Skeletal muscle satellite cell (primary cell): ENCODE measurements around the gene ARL15.

ENCODE experiments used
- H3K27me3 ChIP-seq: 2 replicates; pipeline ENCODE4 v1.7.0; 2013; ENCODE audit warnings: low read length; ENCODE audit not compliant: control insufficient read depth, insufficient read depth
- H3K36me3 ChIP-seq: 2 replicates; pipeline ENCODE4 v1.7.0; 2013; ENCODE audit warnings: mild to moderate bottlenecking, control low read depth, low read length; ENCODE audit not compliant: insufficient read depth
- H3K4me1 ChIP-seq: 2 replicates; pipeline ENCODE4 v1.7.0; 2013; ENCODE audit warnings: low read length; ENCODE audit not compliant: control insufficient read depth, insufficient read depth
- H3K4me2 ChIP-seq: 2 replicates; pipeline ENCODE4 v1.7.0; 2013; ENCODE audit warnings: mild to moderate bottlenecking, low read length
- H3K4me3 ChIP-seq: 2 replicates; pipeline ENCODE4 v1.7.0; 2013; ENCODE audit warnings: low read length
- H3K9ac ChIP-seq: 2 replicates; pipeline ENCODE4 v1.7.0; 2013; ENCODE audit warnings: mild to moderate bottlenecking, low read depth, low read length, moderate library complexity
- H3K9me3 ChIP-seq: replicated peaks from 2 replicates; pipeline ENCODE4 v1.7.0; 2013; ENCODE audit warnings: mild to moderate bottlenecking, control low read depth, low read length

The ARL15 gene

GRCh38 chr5:54301220-54301619 lies 9.2 kb downstream of the ARL15 start:
- Histone ChIP-seq H3K4me2 (no peak overlapping the region), H3K36me3 (no peaks in the 10 kb centered on the region), H3K27me3 (no peaks in the 10 kb centered on the region), H3K9me3 (no peaks in the 10 kb centered on the region), H3K4me1 (peaks cover 8% of the 10 kb centered on the region), H3K9ac (no peak overlapping the region), H3K4me3 (no peak overlapping the region)

GRCh38 chr5:54298947-54299346 lies 11.4 kb downstream of the ARL15 start:
- Histone ChIP-seq H3K4me1 (peaks cover 15% of the 10 kb centered on the region), H3K4me2 (no peak overlapping the region), H3K36me3 (no peaks in the 10 kb centered on the region), H3K9ac (no peak overlapping the region), H3K4me3 (no peak overlapping the region), H3K9me3 (no peaks in the 10 kb centered on the region), H3K27me3 (no peaks in the 10 kb centered on the region)

- Histone ChIP-seq H3K36me3 (no peaks in the 10 kb centered on the region), H3K9me3 (no peaks in the 10 kb centered on the region), H3K4me2 (no peak overlapping the region), H3K4me1 (peaks cover 9% of the 10 kb centered on the region), H3K4me3 (no peak overlapping the region), H3K9ac (no peak overlapping the region), H3K27me3 (no peaks in the 10 kb centered on the region)
Observed at GRCh38 chr5:54296386-54296785, 14.0 kb downstream of the ARL15 start.

- Histone ChIP-seq H3K4me3 (no peak overlapping the region), H3K9ac (no peak overlapping the region), H3K4me2 (no peak overlapping the region), H3K9me3 (no peaks in the 10 kb centered on the region), H3K36me3 (no peaks in the 10 kb centered on the region), H3K4me1 (peaks cover 9% of the 10 kb centered on the region), H3K27me3 (no peaks in the 10 kb centered on the region)
Observed at GRCh38 chr5:54295651-54296276, 14.6 kb downstream of the ARL15 start.

GRCh38 chr5:54294097-54294667 lies 16.2 kb downstream of the ARL15 start:
- no peak overlapping the region for H3K4me2 ChIP-seq
- no peaks in the 10 kb centered on the region for H3K27me3 ChIP-seq
- H3K36me3 ChIP-seq = no peaks in the 10 kb centered on the region
- H3K9ac ChIP-seq = no peak overlapping the region
- H3K4me1 ChIP-seq = peaks cover 9% of the 10 kb centered on the region
- H3K4me3 ChIP-seq = no peak overlapping the region
- H3K9me3 ChIP-seq = no peaks in the 10 kb centered on the region

GRCh38 chr5:54292866-54293265 lies 17.5 kb downstream of the ARL15 start:
- Histone ChIP-seq H3K9me3 (no peaks in the 10 kb centered on the region), H3K9ac (no peak overlapping the region), H3K27me3 (no peaks in the 10 kb centered on the region), H3K4me2 (no peak overlapping the region), H3K36me3 (no peaks in the 10 kb centered on the region), H3K4me1 (peaks cover 9% of the 10 kb centered on the region), H3K4me3 (no peak overlapping the region)

GRCh38 chr5:54291498-54291897 lies 18.9 kb downstream of the ARL15 start:
- Histone ChIP-seq H3K4me2 (no peak overlapping the region), H3K4me3 (no peak overlapping the region), H3K9ac (no peak overlapping the region), H3K9me3 (no peaks in the 10 kb centered on the region), H3K27me3 (no peaks in the 10 kb centered on the region), H3K4me1 (peaks cover 9% of the 10 kb centered on the region), H3K36me3 (no peaks in the 10 kb centered on the region)

GRCh38 chr5:54289769-54290168 lies 20.6 kb downstream of the ARL15 start:
- no peaks in the 10 kb centered on the region for H3K4me1 ChIP-seq
- no peaks in the 10 kb centered on the region for H3K27me3 ChIP-seq
- no peaks in the 10 kb centered on the region for H3K36me3 ChIP-seq
- H3K4me2 ChIP-seq = no peak overlapping the region
- H3K9ac ChIP-seq = no peak overlapping the region
- H3K9me3 ChIP-seq = no peaks in the 10 kb centered on the region
- no peak overlapping the region for H3K4me3 ChIP-seq

GRCh38 chr5:54288568-54289217 lies 21.7 kb downstream of the ARL15 start:
- H3K4me3 ChIP-seq = no peak overlapping the region
- no peaks in the 10 kb centered on the region for H3K9me3 ChIP-seq
- H3K9ac ChIP-seq = no peak overlapping the region
- H3K36me3 ChIP-seq = no peaks in the 10 kb centered on the region
- no peak overlapping the region for H3K4me2 ChIP-seq
- no peaks in the 10 kb centered on the region for H3K4me1 ChIP-seq
- H3K27me3 ChIP-seq = no peaks in the 10 kb centered on the region

- no peaks in the 10 kb centered on the region for H3K9me3 ChIP-seq
- H3K9ac ChIP-seq = no peak overlapping the region
- H3K4me3 ChIP-seq = no peak overlapping the region
- no peaks in the 10 kb centered on the region for H3K27me3 ChIP-seq
- no peak overlapping the region for H3K4me2 ChIP-seq
- no peaks in the 10 kb centered on the region for H3K36me3 ChIP-seq
- H3K4me1 ChIP-seq = no peaks in the 10 kb centered on the region
Observed at GRCh38 chr5:54285686-54286085, 24.7 kb downstream of the ARL15 start.

- Histone ChIP-seq H3K27me3 (no peaks in the 10 kb centered on the region), H3K9me3 (no peaks in the 10 kb centered on the region), H3K4me3 (no peak overlapping the region), H3K4me1 (no peaks in the 10 kb centered on the region), H3K36me3 (no peaks in the 10 kb centered on the region), H3K4me2 (no peak overlapping the region), H3K9ac (no peak overlapping the region)
Observed at GRCh38 chr5:54284586-54284985, 25.8 kb downstream of the ARL15 start.

- H3K36me3 ChIP-seq = no peaks in the 10 kb centered on the region
- H3K4me3 ChIP-seq = no peak overlapping the region
- H3K4me1 ChIP-seq = no peaks in the 10 kb centered on the region
- H3K9me3 ChIP-seq = no peaks in the 10 kb centered on the region
- no peaks in the 10 kb centered on the region for H3K27me3 ChIP-seq
- no peak overlapping the region for H3K9ac ChIP-seq
- H3K4me2 ChIP-seq = no peak overlapping the region
Observed at GRCh38 chr5:54282876-54283275, 27.5 kb downstream of the ARL15 start.
